GM23338 (cell line): ENCODE data around the gene DNAL1. TPM values are rescaled to one million over a fixed set of nuclear protein-coding genes. Genes with fewer than 3 reads are reported as not detected.

ENCODE experiments used
- ATAC-seq: fragments of 200-7000 bp; cut with Tn5 transposase; 3 replicates; pipeline ENCODE4 v1.9.1; 2020
- DNase-seq: peaks from one replicate; pipeline ENCODE4 v3.0.0-alpha.2; 2015; ENCODE audit warnings: low spot score
- H2AFZ ChIP-seq: fragments of 200-600 bp; sonication (generic); 2 replicates; pipeline ENCODE4 v1.8.0; 2016; ENCODE audit warnings: antibody characterized with exemption, mild to moderate bottlenecking, moderate library complexity
- H3F3A ChIP-seq: fragments of 200-600 bp; sonication (generic); replicated peaks from 2 replicates; pipeline ENCODE4 v1.8.0; 2017; ENCODE audit warnings: antibody characterized with exemption, mixed run types, low read depth
- H3K27ac ChIP-seq: fragments of 200-600 bp; sonication (generic); 2 replicates; pipeline ENCODE4 v1.6.1; 2016; ENCODE audit warnings: low read depth
- H3K27me3 ChIP-seq: fragments of 200-600 bp; sonication (generic); 2 replicates; pipeline ENCODE4 v1.8.0; 2016; ENCODE audit warnings: mild to moderate bottlenecking, mixed run types, moderate library complexity; ENCODE audit not compliant: insufficient read depth
- H3K36me3 ChIP-seq: fragments of 200-600 bp; sonication (generic); 2 replicates; pipeline ENCODE4 v1.8.0; 2016; ENCODE audit warnings: mild to moderate bottlenecking; ENCODE audit not compliant: insufficient read depth
- H3K4me1 ChIP-seq: fragments of 200-600 bp; sonication (generic); 2 replicates; pipeline ENCODE4 v1.8.0; 2016; ENCODE audit warnings: mild to moderate bottlenecking, moderate library complexity; ENCODE audit not compliant: insufficient read depth
- H3K4me2 ChIP-seq: fragments of 200-600 bp; sonication (generic); 2 replicates; pipeline ENCODE4 v1.7.1; 2017; ENCODE audit warnings: mixed run types
- H3K4me3 ChIP-seq: fragments of 200-600 bp; sonication (generic); 2 replicates; pipeline ENCODE4 v1.6.1; 2016; ENCODE audit warnings: mixed run types
- H3K79me2 ChIP-seq: fragments of 200-600 bp; sonication (generic); replicated peaks from 2 replicates; pipeline ENCODE4 v1.8.0; 2017; ENCODE audit warnings: mild to moderate bottlenecking; ENCODE audit not compliant: insufficient read depth
- H3K9me2 ChIP-seq: fragments of 200-600 bp; sonication (generic); 2 replicates; pipeline ENCODE4 v1.8.0; 2017; ENCODE audit not compliant: insufficient read depth
- H4K20me1 ChIP-seq: fragments of 200-600 bp; sonication (generic); replicated peaks from 2 replicates; pipeline ENCODE4 v1.8.0; 2017; ENCODE audit warnings: mild to moderate bottlenecking; ENCODE audit not compliant: insufficient read depth
- H3K27ac Mint-ChIP-seq: 2 replicates; pipeline ENCODE4 v1.8.0; 2020; ENCODE audit warnings: inconsistent platforms, mild to moderate bottlenecking, moderate library complexity, mixed read lengths
- H3K27me3 Mint-ChIP-seq: 3 replicates; pipeline ENCODE4 v1.8.0; 2022; ENCODE audit warnings: low read depth, mild to moderate bottlenecking, moderate library complexity, mixed read lengths, inconsistent platforms; ENCODE audit not compliant: insufficient read depth, poor library complexity
- H3K36me3 Mint-ChIP-seq: 3 replicates; pipeline ENCODE4 v1.8.0; 2021; ENCODE audit warnings: low read depth, mild to moderate bottlenecking, inconsistent platforms, moderate library complexity, mixed read lengths
- H3K4me1 Mint-ChIP-seq: 3 replicates; pipeline ENCODE4 v1.8.0; 2020; ENCODE audit warnings: mild to moderate bottlenecking, inconsistent platforms, mixed read lengths
- H3K4me3 Mint-ChIP-seq: 3 replicates; pipeline ENCODE4 v1.8.0; 2021; ENCODE audit warnings: moderate library complexity, mild to moderate bottlenecking, inconsistent platforms, mixed read lengths
- H3K9me3 Mint-ChIP-seq: 3 replicates; pipeline ENCODE4 v1.8.0; 2020; ENCODE audit warnings: moderate library complexity, mild to moderate bottlenecking, inconsistent platforms, mixed read lengths
- CREB1 ChIP-seq: fragments of 250-450 bp; sonication (Bioruptor Pico); IDR thresholded peaks from 2 replicates; pipeline ENCODE4 v1.5.0; 2020; ENCODE audit warnings: low read depth, mild to moderate bottlenecking, moderate library complexity
- EZH2 ChIP-seq: fragments of 200-600 bp; sonication (generic); IDR thresholded peaks from one replicate; pipeline ENCODE4 v1.8.0; 2017; ENCODE audit warnings: antibody characterized with exemption, mild to moderate bottlenecking, low read depth; ENCODE audit not compliant: unreplicated experiment
- EZH2phosphoT487 ChIP-seq: fragments of 200-600 bp; sonication (generic); IDR thresholded peaks from one replicate; pipeline ENCODE4 v1.8.1; 2018; ENCODE audit warnings: antibody characterized with exemption; ENCODE audit not compliant: unreplicated experiment
- JUNB ChIP-seq: IDR thresholded peaks from one replicate; pipeline ENCODE4 v1.6.1; 2016; ENCODE audit warnings: antibody characterized with exemption; ENCODE audit not compliant: unreplicated experiment
- NANOG ChIP-seq: IDR thresholded peaks from 2 replicates; pipeline ENCODE4 v1.6.1; 2016; ENCODE audit warnings: antibody characterized with exemption, borderline replicate concordance
- POLR2AphosphoS5 ChIP-seq: IDR thresholded peaks from 2 replicates; pipeline ENCODE4 v1.6.1; 2016; ENCODE audit warnings: antibody characterized with exemption, low read depth
- STAT1 ChIP-seq: IDR thresholded peaks from one replicate; pipeline ENCODE4 v1.6.1; 2016; ENCODE audit warnings: antibody characterized with exemption; ENCODE audit not compliant: unreplicated experiment
- ZNF114 ChIP-seq: fragments of 250-450 bp; sonication (Bioruptor Pico); IDR thresholded peaks from 2 replicates; pipeline ENCODE4 v1.5.0; 2020; ENCODE audit warnings: mild to moderate bottlenecking, moderate library complexity
- ZNF331 ChIP-seq: fragments of 250-450 bp; sonication (Bioruptor Pico); IDR thresholded peaks from 2 replicates; pipeline ENCODE4 v1.5.0; 2020; ENCODE audit warnings: low read depth, mild to moderate bottlenecking, moderate library complexity
- polyA plus RNA-seq: library from polyadenylated mRNA; unstranded; fragments of >200 nt; fragmentation: Nextera tagmentation; extraction: Ambion mirVana; gene quantifications from 2 replicates; pipeline ENCODE4 v1.2.1, GENCODE V29; 2016
- total RNA-seq: library from RNA; depleted of rRNA; stranded (reverse); fragments of >200 nt; shearing (Covaris generic); gene quantifications from 2 replicates; pipeline ENCODE4 v1.2.3, GENCODE V29; 2014
- TF ChIP-seq, protein P1 (sequence below), 2 experiments: fragments of 200-600 bp in 1 of 2; sonication (generic) in 1 of 2; conservative IDR thresholded peaks; 2 replicates each; pipeline versions ENCODE4 v1.5.1 to v1.6.1; 2016 to 2017; ENCODE audit warnings: antibody characterized with exemption in 2 of 2, low read depth in 2 of 2, mild to moderate bottlenecking in 2 of 2, moderate library complexity in 1 of 2
- TF ChIP-seq, protein P2 (sequence below): IDR thresholded peaks from one replicate; pipeline ENCODE4 v1.6.1; 2018; ENCODE audit warnings: antibody characterized with exemption; ENCODE audit not compliant: unreplicated experiment
- TF ChIP-seq, protein P3 (sequence below): IDR thresholded peaks from 2 replicates; pipeline ENCODE4 v1.6.1; 2016; ENCODE audit warnings: antibody characterized with exemption
- TF ChIP-seq, protein P4 (sequence below): fragments of 250-450 bp; sonication (Bioruptor Pico); IDR thresholded peaks from 2 replicates; pipeline ENCODE4 v1.5.0; 2020; ENCODE audit warnings: mild to moderate bottlenecking, moderate library complexity

Gene DNAL1
- total and polyA plus RNA-seq, 2 experiments from 2014 or later, result 7.6 to 29.3 TPM

DNA sequence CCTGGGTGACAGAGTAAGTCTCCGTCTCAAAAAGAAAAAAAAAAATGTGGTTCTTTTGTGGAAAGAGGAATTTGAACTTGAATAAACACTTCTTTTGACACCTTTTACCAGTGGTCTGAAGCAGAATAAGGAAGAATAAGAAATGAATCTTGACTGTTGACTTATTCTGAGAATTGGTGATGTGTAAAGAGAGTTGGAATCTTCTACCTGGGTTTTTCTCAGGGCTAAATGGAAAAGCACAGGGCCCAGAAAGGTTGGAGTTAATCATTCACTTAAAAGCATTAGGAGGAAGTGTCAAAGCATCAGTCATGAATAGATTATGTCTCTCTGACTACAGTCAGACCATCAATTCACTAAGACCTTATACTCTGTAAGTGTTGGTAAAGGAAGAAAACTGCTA, 55.5 kb downstream of the DNAL1 start:
- peaks cover 19% of the 10 kb centered on the region for H3K9me3 Mint-ChIP-seq
- Histone ChIP-seq H3K27ac (no peak overlapping the region), H3K4me3 (no peak overlapping the region), H2AFZ (no peak overlapping the region), H3K36me3 (no peaks in the 10 kb centered on the region), H3K4me1 (no peaks in the 10 kb centered on the region), H3K9me2 (no peaks in the 10 kb centered on the region), H3K4me2 (no peak overlapping the region), H3K79me2 (no peaks in the 10 kb centered on the region), H3F3A (no peaks in the 10 kb centered on the region), H3K27me3 (no peaks in the 10 kb centered on the region), H4K20me1 (no peaks in the 10 kb centered on the region)
- DNase-seq, result no peak
- no peaks in the 10 kb centered on the region for H3K4me1 Mint-ChIP-seq
- H3K27me3 Mint-ChIP-seq, result peaks cover 4% of the 10 kb centered on the region
- no peak overlapping the region for H3K27ac Mint-ChIP-seq
- no peak overlapping the region for H3K4me3 Mint-ChIP-seq
- ATAC-seq, result no peak
- H3K36me3 Mint-ChIP-seq, result peaks cover 25% of the 10 kb centered on the region
- TF ChIP-seq EZH2phosphoT487 (no peak), CREB1 (CRISPR knock-in tag) (no peak), NANOG (no peak), STAT1 (no peak), ZNF114 (CRISPR knock-in tag) (no peak), JUNB (no peak), POLR2AphosphoS5 (no peak), EZH2 (no peak), ZNF331 (no peak)
- TF ChIP-seq, protein P1, sequence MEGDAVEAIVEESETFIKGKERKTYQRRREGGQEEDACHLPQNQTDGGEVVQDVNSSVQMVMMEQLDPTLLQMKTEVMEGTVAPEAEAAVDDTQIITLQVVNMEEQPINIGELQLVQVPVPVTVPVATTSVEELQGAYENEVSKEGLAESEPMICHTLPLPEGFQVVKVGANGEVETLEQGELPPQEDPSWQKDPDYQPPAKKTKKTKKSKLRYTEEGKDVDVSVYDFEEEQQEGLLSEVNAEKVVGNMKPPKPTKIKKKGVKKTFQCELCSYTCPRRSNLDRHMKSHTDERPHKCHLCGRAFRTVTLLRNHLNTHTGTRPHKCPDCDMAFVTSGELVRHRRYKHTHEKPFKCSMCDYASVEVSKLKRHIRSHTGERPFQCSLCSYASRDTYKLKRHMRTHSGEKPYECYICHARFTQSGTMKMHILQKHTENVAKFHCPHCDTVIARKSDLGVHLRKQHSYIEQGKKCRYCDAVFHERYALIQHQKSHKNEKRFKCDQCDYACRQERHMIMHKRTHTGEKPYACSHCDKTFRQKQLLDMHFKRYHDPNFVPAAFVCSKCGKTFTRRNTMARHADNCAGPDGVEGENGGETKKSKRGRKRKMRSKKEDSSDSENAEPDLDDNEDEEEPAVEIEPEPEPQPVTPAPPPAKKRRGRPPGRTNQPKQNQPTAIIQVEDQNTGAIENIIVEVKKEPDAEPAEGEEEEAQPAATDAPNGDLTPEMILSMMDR (conservative IDR thresholded peaks at IDR 0.05; ENCODE audit: low read depth in 2 of 2), result no peak
- TF ChIP-seq, protein P2, sequence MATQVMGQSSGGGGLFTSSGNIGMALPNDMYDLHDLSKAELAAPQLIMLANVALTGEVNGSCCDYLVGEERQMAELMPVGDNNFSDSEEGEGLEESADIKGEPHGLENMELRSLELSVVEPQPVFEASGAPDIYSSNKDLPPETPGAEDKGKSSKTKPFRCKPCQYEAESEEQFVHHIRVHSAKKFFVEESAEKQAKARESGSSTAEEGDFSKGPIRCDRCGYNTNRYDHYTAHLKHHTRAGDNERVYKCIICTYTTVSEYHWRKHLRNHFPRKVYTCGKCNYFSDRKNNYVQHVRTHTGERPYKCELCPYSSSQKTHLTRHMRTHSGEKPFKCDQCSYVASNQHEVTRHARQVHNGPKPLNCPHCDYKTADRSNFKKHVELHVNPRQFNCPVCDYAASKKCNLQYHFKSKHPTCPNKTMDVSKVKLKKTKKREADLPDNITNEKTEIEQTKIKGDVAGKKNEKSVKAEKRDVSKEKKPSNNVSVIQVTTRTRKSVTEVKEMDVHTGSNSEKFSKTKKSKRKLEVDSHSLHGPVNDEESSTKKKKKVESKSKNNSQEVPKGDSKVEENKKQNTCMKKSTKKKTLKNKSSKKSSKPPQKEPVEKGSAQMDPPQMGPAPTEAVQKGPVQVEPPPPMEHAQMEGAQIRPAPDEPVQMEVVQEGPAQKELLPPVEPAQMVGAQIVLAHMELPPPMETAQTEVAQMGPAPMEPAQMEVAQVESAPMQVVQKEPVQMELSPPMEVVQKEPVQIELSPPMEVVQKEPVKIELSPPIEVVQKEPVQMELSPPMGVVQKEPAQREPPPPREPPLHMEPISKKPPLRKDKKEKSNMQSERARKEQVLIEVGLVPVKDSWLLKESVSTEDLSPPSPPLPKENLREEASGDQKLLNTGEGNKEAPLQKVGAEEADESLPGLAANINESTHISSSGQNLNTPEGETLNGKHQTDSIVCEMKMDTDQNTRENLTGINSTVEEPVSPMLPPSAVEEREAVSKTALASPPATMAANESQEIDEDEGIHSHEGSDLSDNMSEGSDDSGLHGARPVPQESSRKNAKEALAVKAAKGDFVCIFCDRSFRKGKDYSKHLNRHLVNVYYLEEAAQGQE, result no peak
- TF ChIP-seq, protein P3, sequence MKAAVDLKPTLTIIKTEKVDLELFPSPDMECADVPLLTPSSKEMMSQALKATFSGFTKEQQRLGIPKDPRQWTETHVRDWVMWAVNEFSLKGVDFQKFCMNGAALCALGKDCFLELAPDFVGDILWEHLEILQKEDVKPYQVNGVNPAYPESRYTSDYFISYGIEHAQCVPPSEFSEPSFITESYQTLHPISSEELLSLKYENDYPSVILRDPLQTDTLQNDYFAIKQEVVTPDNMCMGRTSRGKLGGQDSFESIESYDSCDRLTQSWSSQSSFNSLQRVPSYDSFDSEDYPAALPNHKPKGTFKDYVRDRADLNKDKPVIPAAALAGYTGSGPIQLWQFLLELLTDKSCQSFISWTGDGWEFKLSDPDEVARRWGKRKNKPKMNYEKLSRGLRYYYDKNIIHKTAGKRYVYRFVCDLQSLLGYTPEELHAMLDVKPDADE, result no peak
- TF ChIP-seq, protein P4, sequence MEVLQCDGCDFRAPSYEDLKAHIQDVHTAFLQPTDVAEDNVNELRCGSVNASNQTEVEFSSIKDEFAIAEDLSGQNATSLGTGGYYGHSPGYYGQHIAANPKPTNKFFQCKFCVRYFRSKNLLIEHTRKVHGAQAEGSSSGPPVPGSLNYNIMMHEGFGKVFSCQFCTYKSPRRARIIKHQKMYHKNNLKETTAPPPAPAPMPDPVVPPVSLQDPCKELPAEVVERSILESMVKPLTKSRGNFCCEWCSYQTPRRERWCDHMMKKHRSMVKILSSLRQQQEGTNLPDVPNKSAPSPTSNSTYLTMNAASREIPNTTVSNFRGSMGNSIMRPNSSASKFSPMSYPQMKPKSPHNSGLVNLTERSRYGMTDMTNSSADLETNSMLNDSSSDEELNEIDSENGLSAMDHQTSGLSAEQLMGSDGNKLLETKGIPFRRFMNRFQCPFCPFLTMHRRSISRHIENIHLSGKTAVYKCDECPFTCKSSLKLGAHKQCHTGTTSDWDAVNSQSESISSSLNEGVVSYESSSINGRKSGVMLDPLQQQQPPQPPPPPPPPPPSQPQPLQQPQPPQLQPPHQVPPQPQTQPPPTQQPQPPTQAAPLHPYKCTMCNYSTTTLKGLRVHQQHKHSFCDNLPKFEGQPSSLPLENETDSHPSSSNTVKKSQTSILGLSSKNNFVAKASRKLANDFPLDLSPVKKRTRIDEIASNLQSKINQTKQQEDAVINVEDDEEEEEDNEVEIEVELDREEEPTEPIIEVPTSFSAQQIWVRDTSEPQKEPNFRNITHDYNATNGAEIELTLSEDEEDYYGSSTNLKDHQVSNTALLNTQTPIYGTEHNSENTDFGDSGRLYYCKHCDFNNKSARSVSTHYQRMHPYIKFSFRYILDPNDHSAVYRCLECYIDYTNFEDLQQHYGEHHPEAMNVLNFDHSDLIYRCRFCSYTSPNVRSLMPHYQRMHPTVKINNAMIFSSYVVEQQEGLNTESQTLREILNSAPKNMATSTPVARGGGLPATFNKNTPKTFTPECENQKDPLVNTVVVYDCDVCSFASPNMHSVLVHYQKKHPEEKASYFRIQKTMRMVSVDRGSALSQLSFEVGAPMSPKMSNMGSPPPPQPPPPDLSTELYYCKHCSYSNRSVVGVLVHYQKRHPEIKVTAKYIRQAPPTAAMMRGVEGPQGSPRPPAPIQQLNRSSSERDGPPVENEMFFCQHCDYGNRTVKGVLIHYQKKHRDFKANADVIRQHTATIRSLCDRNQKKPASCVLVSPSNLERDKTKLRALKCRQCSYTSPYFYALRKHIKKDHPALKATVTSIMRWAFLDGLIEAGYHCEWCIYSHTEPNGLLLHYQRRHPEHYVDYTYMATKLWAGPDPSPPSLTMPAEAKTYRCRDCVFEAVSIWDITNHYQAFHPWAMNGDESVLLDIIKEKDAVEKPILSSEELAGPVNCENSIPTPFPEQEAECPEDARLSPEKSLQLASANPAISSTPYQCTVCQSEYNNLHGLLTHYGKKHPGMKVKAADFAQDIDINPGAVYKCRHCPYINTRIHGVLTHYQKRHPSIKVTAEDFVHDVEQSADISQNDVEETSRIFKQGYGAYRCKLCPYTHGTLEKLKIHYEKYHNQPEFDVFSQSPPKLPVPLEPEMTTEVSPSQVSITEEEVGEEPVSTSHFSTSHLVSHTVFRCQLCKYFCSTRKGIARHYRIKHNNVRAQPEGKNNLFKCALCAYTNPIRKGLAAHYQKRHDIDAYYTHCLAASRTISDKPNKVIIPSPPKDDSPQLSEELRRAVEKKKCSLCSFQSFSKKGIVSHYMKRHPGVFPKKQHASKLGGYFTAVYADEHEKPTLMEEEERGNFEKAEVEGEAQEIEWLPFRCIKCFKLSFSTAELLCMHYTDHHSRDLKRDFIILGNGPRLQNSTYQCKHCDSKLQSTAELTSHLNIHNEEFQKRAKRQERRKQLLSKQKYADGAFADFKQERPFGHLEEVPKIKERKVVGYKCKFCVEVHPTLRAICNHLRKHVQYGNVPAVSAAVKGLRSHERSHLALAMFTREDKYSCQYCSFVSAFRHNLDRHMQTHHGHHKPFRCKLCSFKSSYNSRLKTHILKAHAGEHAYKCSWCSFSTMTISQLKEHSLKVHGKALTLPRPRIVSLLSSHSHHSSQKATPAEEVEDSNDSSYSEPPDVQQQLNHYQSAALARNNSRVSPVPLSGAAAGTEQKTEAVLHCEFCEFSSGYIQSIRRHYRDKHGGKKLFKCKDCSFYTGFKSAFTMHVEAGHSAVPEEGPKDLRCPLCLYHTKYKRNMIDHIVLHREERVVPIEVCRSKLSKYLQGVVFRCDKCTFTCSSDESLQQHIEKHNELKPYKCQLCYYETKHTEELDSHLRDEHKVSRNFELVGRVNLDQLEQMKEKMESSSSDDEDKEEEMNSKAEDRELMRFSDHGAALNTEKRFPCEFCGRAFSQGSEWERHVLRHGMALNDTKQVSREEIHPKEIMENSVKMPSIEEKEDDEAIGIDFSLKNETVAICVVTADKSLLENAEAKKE (CRISPR knock-in tag), result no peak
